ENCODE measurements around the gene PHC1.

DNA sequence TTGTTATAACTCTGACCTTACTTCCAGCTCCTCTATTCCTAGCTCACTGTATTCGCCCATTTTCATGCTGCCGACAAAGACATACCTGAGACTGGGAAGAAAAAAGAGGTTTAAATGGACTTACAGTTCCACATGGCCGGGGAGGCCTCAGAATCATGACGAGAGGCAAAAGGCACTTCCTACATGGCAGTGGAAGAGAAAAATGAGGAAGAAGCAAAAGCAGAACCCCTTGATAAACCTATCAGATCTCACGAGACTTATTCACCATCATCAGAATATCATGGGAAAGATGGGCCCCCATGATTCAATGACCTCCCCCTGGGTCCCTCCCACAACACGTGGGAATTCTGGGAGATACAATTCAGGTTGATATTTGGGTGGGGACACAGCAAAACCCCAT lies 14.5 kb upstream of the PHC1 start:
- TF ChIP-seq EP300 (IDR thresholded peaks at IDR 0.05): no peak
- TF ChIP-seq, protein P1, sequence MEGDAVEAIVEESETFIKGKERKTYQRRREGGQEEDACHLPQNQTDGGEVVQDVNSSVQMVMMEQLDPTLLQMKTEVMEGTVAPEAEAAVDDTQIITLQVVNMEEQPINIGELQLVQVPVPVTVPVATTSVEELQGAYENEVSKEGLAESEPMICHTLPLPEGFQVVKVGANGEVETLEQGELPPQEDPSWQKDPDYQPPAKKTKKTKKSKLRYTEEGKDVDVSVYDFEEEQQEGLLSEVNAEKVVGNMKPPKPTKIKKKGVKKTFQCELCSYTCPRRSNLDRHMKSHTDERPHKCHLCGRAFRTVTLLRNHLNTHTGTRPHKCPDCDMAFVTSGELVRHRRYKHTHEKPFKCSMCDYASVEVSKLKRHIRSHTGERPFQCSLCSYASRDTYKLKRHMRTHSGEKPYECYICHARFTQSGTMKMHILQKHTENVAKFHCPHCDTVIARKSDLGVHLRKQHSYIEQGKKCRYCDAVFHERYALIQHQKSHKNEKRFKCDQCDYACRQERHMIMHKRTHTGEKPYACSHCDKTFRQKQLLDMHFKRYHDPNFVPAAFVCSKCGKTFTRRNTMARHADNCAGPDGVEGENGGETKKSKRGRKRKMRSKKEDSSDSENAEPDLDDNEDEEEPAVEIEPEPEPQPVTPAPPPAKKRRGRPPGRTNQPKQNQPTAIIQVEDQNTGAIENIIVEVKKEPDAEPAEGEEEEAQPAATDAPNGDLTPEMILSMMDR (IDR thresholded peaks at IDR 0.05): no peak
- no peak for TF ChIP-seq POLR2A (IDR thresholded peaks at IDR 0.05)

Measured in sigmoid colon (tissue), 4 donors.